CD4-positive, CD25-positive, alpha-beta regulatory T cell (primary cell): Measurements from ENCODE around the gene SLC6A9. TPM values are rescaled to one million over a fixed set of nuclear protein-coding genes. Genes with fewer than 3 reads are reported as not detected.

Source experiments
- ATAC-seq, 2 donors: fragments of 150-1000 bp; cut with Tn5 transposase; one replicate each; pipeline ENCODE4 v1.10.0; 2021; ENCODE audit warnings: low read depth in 2 of 2, moderate number of reproducible peaks in 2 of 2, moderate library complexity in 1 of 2
- DNase-seq, 3 donors: peaks; one replicate each; pipeline versions ENCODE4 v3.0.0 to v3.0.0-alpha.2; 2012 to 2022; ENCODE audit warnings: mixed read lengths in 1 of 3
- H3K27ac ChIP-seq: one replicate; pipeline ENCODE4 v1.7.0; 2013; ENCODE audit warnings: mild to moderate bottlenecking, low read length; ENCODE audit not compliant: insufficient read depth, poor library complexity, severe bottlenecking
- H3K27me3 ChIP-seq: one replicate; pipeline ENCODE4 v1.7.0; 2013; ENCODE audit warnings: low read length; ENCODE audit not compliant: control insufficient read depth, insufficient read depth
- H3K36me3 ChIP-seq: one replicate; pipeline ENCODE4 v1.7.0; 2013; ENCODE audit warnings: mild to moderate bottlenecking, low read length, moderate library complexity; ENCODE audit not compliant: control insufficient read depth, insufficient read depth
- H3K4me1 ChIP-seq: 2 replicates; pipeline ENCODE4 v1.7.0; 2013; ENCODE audit warnings: mild to moderate bottlenecking, low read length; ENCODE audit not compliant: insufficient read depth, control insufficient read depth, poor library complexity, severe bottlenecking
- H3K4me3 ChIP-seq: one replicate; pipeline ENCODE4 v1.7.0; 2013; ENCODE audit warnings: low read depth, mild to moderate bottlenecking, low read length, moderate library complexity
- H3K9me3 ChIP-seq, 2 experiments: 1 replicate in 1 of 2; 2 replicates in 1 of 2; pipeline ENCODE4 v1.7.0; 2013; ENCODE audit warnings: low read length in 2 of 2, mild to moderate bottlenecking in 1 of 2, moderate library complexity in 1 of 2; ENCODE audit not compliant: control insufficient read depth in 2 of 2
- H3K27ac Mint-ChIP-seq, 3 donors: one replicate each; pipeline ENCODE4 v1.8.0; 2020 to 2022; ENCODE audit warnings: mild to moderate bottlenecking in 3 of 3, mixed read lengths in 3 of 3, moderate library complexity in 2 of 3
- H3K27me3 Mint-ChIP-seq: one replicate; pipeline ENCODE4 v1.8.0; 2022; ENCODE audit warnings: mild to moderate bottlenecking, mixed read lengths
- H3K36me3 Mint-ChIP-seq: one replicate; pipeline ENCODE4 v1.8.0; 2020; ENCODE audit warnings: mixed read lengths
- H3K4me1 Mint-ChIP-seq, 4 donors: one replicate each; pipeline ENCODE4 v1.8.0; 2020 to 2022; ENCODE audit warnings: mixed read lengths in 4 of 4, mild to moderate bottlenecking in 1 of 4
- H3K4me3 Mint-ChIP-seq, 4 donors: one replicate each; pipeline ENCODE4 v1.8.0; 2020 to 2022; ENCODE audit warnings: mild to moderate bottlenecking in 4 of 4, mixed read lengths in 4 of 4, moderate library complexity in 3 of 4
- H3K9me3 Mint-ChIP-seq, 7 donors: one replicate each; pipeline ENCODE4 v1.8.0; 2020 to 2022; ENCODE audit warnings: mixed read lengths in 7 of 7, mild to moderate bottlenecking in 3 of 7, moderate library complexity in 2 of 7
- polyA plus RNA-seq, 4 donors: library from polyadenylated mRNA; unstranded; fragments of 300-500 nt; fragmentation: Illumina TruSeq; gene quantifications; one replicate each; pipeline ENCODE4 v1.2.3, GENCODE V29; 2021
- total RNA-seq: library from RNA; stranded (reverse); gene quantifications from one replicate; pipeline ENCODE4 v1.2.3, GENCODE V29; 2022

SLC6A9 gene
- total and polyA plus RNA-seq, 5 donors from 2014 or later = 0.07 to 0.20 TPM; not detected in 3

- Histone ChIP-seq H3K27ac (no peak overlapping the region), H3K27me3 (no peaks in the 10 kb centered on the region), H3K4me3 (no peak overlapping the region), H3K36me3 (peaks cover 5% of the 10 kb centered on the region), H3K9me3 (no peaks in the 10 kb centered on the region), H3K4me1 (peaks cover 12% of the 10 kb centered on the region)
- Mint-ChIP-seq H3K4me1 (peaks cover 0 to 31% (median 9%) of the 10 kb centered on the region in 4 donors), H3K36me3 (peaks cover 6% of the 10 kb centered on the region), H3K9me3 (peaks cover 0 to 1% (median 0%) of the 10 kb centered on the region in 7 donors), H3K27me3 (no peaks in the 10 kb centered on the region), H3K27ac (no peak overlapping the region), H3K4me3 (peak overlapping the region in 2 of 4 donors; percentile 65 to 66)
- DNase-seq (no peak), ATAC-seq (no peak)
Observed at GRCh38 chr1:43982808-43983207, 48.5 kb downstream of the SLC6A9 start.

GRCh38 chr1:43982241-43982640 lies 49.0 kb downstream of the SLC6A9 start:
- Histone ChIP-seq H3K9me3 (no peaks in the 10 kb centered on the region), H3K36me3 (peaks cover 10% of the 10 kb centered on the region), H3K4me1 (peaks cover 13% of the 10 kb centered on the region), H3K27ac (no peak overlapping the region), H3K27me3 (no peaks in the 10 kb centered on the region), H3K4me3 (no peak overlapping the region)
- Mint-ChIP-seq H3K27me3 (no peaks in the 10 kb centered on the region), H3K4me3 (peak overlapping the region in 2 of 4 donors; percentile 65 to 66), H3K4me1 (peaks cover 3 to 37% (median 14%) of the 10 kb centered on the region in 4 donors), H3K27ac (no peak overlapping the region), H3K36me3 (peaks cover 12% of the 10 kb centered on the region), H3K9me3 (peaks cover 0 to 1% (median 0%) of the 10 kb centered on the region in 7 donors)
- no peak for ATAC-seq
- no peak for DNase-seq

- Mint-ChIP-seq H3K36me3 (peaks cover 18% of the 10 kb centered on the region), H3K9me3 (peaks cover 0 to 1% (median 0%) of the 10 kb centered on the region in 7 donors), H3K27me3 (no peaks in the 10 kb centered on the region), H3K4me1 (peaks cover 7 to 43% (median 20%) of the 10 kb centered on the region in 4 donors), H3K27ac (no peak overlapping the region), H3K4me3 (peak overlapping the region in 2 of 4 donors; percentile 13 to 79)
- Histone ChIP-seq H3K4me3 (no peak overlapping the region), H3K27me3 (no peaks in the 10 kb centered on the region), H3K9me3 (no peaks in the 10 kb centered on the region), H3K27ac (no peak overlapping the region), H3K36me3 (peaks cover 16% of the 10 kb centered on the region), H3K4me1 (peaks cover 19% of the 10 kb centered on the region)
- no peak for ATAC-seq
- no peak for DNase-seq
Observed at GRCh38 chr1:43981636-43982035, 49.6 kb downstream of the SLC6A9 start.

- Histone ChIP-seq H3K36me3 (peaks cover 20% of the 10 kb centered on the region), H3K4me3 (no peak overlapping the region), H3K27me3 (no peaks in the 10 kb centered on the region), H3K4me1 (peaks cover 24% of the 10 kb centered on the region), H3K27ac (no peak overlapping the region), H3K9me3 (no peaks in the 10 kb centered on the region)
- no peak for DNase-seq
- peaks cover 0 to 1% (median 0%) of the 10 kb centered on the region in 7 donors for H3K9me3 Mint-ChIP-seq
- peaks cover 7 to 48% (median 23%) of the 10 kb centered on the region in 4 donors for H3K4me1 Mint-ChIP-seq
- H3K27me3 Mint-ChIP-seq = no peaks in the 10 kb centered on the region
- no peak for ATAC-seq
- peak overlapping the region in 3 of 4 donors; percentile 18 to 79 (median 48) for H3K4me3 Mint-ChIP-seq
- peaks cover 18% of the 10 kb centered on the region for H3K36me3 Mint-ChIP-seq
- H3K27ac Mint-ChIP-seq = no peak overlapping the region
Observed at GRCh38 chr1:43981135-43981491, 50.1 kb downstream of the SLC6A9 start.

- no peak overlapping the region for H3K4me3 ChIP-seq
- no peaks in the 10 kb centered on the region for H3K27me3 ChIP-seq
- Mint-ChIP-seq H3K4me3 (peak overlapping the region; percentile 79 to 90 (median 87)), H3K9me3 (peaks cover 0 to 1% (median 0%) of the 10 kb centered on the region in 7 donors), H3K4me1 (peaks cover 7 to 54% (median 25%) of the 10 kb centered on the region in 4 donors), H3K27ac (no peak overlapping the region), H3K27me3 (no peaks in the 10 kb centered on the region), H3K36me3 (peaks cover 18% of the 10 kb centered on the region)
- H3K36me3 ChIP-seq = peaks cover 20% of the 10 kb centered on the region
- DNase-seq (no peak), ATAC-seq (no peak)
- peaks cover 30% of the 10 kb centered on the region for H3K4me1 ChIP-seq
- no peak overlapping the region for H3K27ac ChIP-seq
- H3K9me3 ChIP-seq = no peaks in the 10 kb centered on the region
Observed at GRCh38 chr1:43980255-43981134, 50.8 kb downstream of the SLC6A9 start.

- peaks cover 18% of the 10 kb centered on the region for H3K36me3 Mint-ChIP-seq
- no peaks in the 10 kb centered on the region for H3K27me3 Mint-ChIP-seq
- H3K27me3 ChIP-seq = no peaks in the 10 kb centered on the region
- no peak overlapping the region for H3K27ac ChIP-seq
- no peak overlapping the region for H3K27ac Mint-ChIP-seq
- peaks cover 7 to 55% (median 25%) of the 10 kb centered on the region in 4 donors for H3K4me1 Mint-ChIP-seq
- H3K4me3 ChIP-seq = peak overlapping the region; percentile 37
- H3K36me3 ChIP-seq = peaks cover 20% of the 10 kb centered on the region
- DNase-seq (peak in 1 of 3 donors; percentile 33), ATAC-seq (no peak)
- H3K4me1 ChIP-seq = peaks cover 34% of the 10 kb centered on the region
- H3K9me3 ChIP-seq = no peaks in the 10 kb centered on the region
- peak overlapping the region; percentile 79 to 90 (median 87) for H3K4me3 Mint-ChIP-seq
- peaks cover 0 to 1% (median 0%) of the 10 kb centered on the region in 7 donors for H3K9me3 Mint-ChIP-seq
Observed at GRCh38 chr1:43979528-43980254, 51.6 kb downstream of the SLC6A9 start.

GRCh38 chr1:43979261-43979527 lies 52.1 kb downstream of the SLC6A9 start:
- Histone ChIP-seq H3K9me3 (no peaks in the 10 kb centered on the region), H3K27ac (no peak overlapping the region), H3K4me3 (no peak overlapping the region), H3K27me3 (no peaks in the 10 kb centered on the region), H3K36me3 (peaks cover 20% of the 10 kb centered on the region), H3K4me1 (peaks cover 37% of the 10 kb centered on the region)
- Mint-ChIP-seq H3K27ac (no peak overlapping the region), H3K27me3 (no peaks in the 10 kb centered on the region), H3K36me3 (peaks cover 18% of the 10 kb centered on the region), H3K9me3 (peaks cover 0 to 1% (median 0%) of the 10 kb centered on the region in 7 donors), H3K4me3 (no peak overlapping the region), H3K4me1 (peaks cover 7 to 57% (median 28%) of the 10 kb centered on the region in 4 donors)
- ATAC-seq (no peak), DNase-seq (no peak)
